H1 (cell line): ENCODE results near the gene TTC3. TPM values are rescaled to one million over a fixed set of nuclear protein-coding genes. Genes with fewer than 3 reads are reported as not detected.

ENCODE experiments used
- CTCF ChIA-PET: fragments of 300-600 bp; sonication (Branson Sonifier 250); formaldehyde crosslinking; loops from one replicate; lab custom pipeline; 2021; ENCODE audit not compliant: partially characterized antibody; lab: Charles Lee
- POLR2A ChIA-PET: fragments of 300-600 bp; sonication (Branson Sonifier 250); formaldehyde crosslinking; loops from one replicate; lab custom pipeline; 2021; ENCODE audit warnings: inconsistent platforms; ENCODE audit not compliant: partially characterized antibody; lab: Charles Lee
- DNase-seq, 2 experiments: peaks; one replicate each; pipeline versions ENCODE4 v3.0.0 to v3.0.0-alpha.2; 2010 to 2022; ENCODE audit warnings: low spot score in 2 of 2, low read depth in 1 of 2, mixed read lengths in 1 of 2
- FAIRE-seq: peaks from 2 replicates; lab custom pipeline; 2011; peaks lifted over from hg19 to GRCh38; lab: Jason Lieb, UNC
- H2AFZ ChIP-seq: 2 replicates; pipeline ENCODE4 v1.8.1; 2012; ENCODE audit warnings: low read length, inconsistent platforms
- H2AK5ac ChIP-seq: 2 replicates; pipeline ENCODE4 v1.6.1; 2013; ENCODE audit warnings: low read depth, low read length
- H2BK120ac ChIP-seq: replicated peaks from 2 replicates; pipeline ENCODE3; 2013; ENCODE audit warnings: low read depth, low read length, inconsistent platforms
- H2BK12ac ChIP-seq: 2 replicates; pipeline ENCODE4 v1.6.1; 2013; ENCODE audit warnings: low read depth, low read length
- H2BK15ac ChIP-seq: 2 replicates; pipeline ENCODE4 v1.6.1; 2013; ENCODE audit warnings: low read length
- H2BK20ac ChIP-seq: 2 replicates; pipeline ENCODE4 v1.6.1; 2013; ENCODE audit warnings: low read length
- H2BK5ac ChIP-seq: 2 replicates; pipeline ENCODE4 v1.6.1; 2013; ENCODE audit warnings: low read depth, low read length
- H3K14ac ChIP-seq: 2 replicates; pipeline ENCODE4 v1.6.1; 2013; ENCODE audit warnings: inconsistent platforms; ENCODE audit not compliant: insufficient read length
- H3K18ac ChIP-seq: 2 replicates; pipeline ENCODE4 v1.6.1; 2013; ENCODE audit warnings: low read length; ENCODE audit errors: extremely low read depth
- H3K23ac ChIP-seq: 2 replicates; pipeline ENCODE4 v1.6.1; 2013; ENCODE audit warnings: inconsistent platforms; ENCODE audit not compliant: insufficient read length
- H3K23me2 ChIP-seq: 2 replicates; pipeline ENCODE4 v1.6.1; 2013; ENCODE audit warnings: low read depth, low read length
- H3K27ac ChIP-seq: 2 replicates; pipeline ENCODE4 v1.6.1; 2011; ENCODE audit warnings: low read depth, low read length, inconsistent platforms
- H3K27me3 ChIP-seq, 4 experiments: replicated peaks in 1 of 4; 1 replicate in 1 of 4; 2 replicates in 3 of 4; pipeline versions ENCODE4 v1.6.1 to v1.8.1; 2011 to 2013; ENCODE audit warnings: low read length in 3 of 4, mild to moderate bottlenecking in 3 of 4, inconsistent platforms in 2 of 4, mixed read lengths in 2 of 4, moderate library complexity in 1 of 4; ENCODE audit not compliant: control insufficient read depth in 3 of 4, insufficient read depth in 3 of 4; ENCODE audit errors: extremely low read depth in 1 of 4
- H3K36me3 ChIP-seq, 4 experiments: 2 replicates each; pipeline versions ENCODE4 v1.6.1 to v1.8.1; 2011 to 2013; ENCODE audit warnings: mild to moderate bottlenecking in 4 of 4, low read length in 3 of 4, moderate library complexity in 2 of 4, control low read depth in 1 of 4, inconsistent platforms in 1 of 4; ENCODE audit not compliant: insufficient read depth in 4 of 4, control insufficient read depth in 2 of 4
- H3K4ac ChIP-seq: replicated peaks from 2 replicates; pipeline ENCODE3; 2013; ENCODE audit warnings: low read length, low read depth, mixed read lengths, inconsistent platforms; ENCODE audit not compliant: insufficient read length
- H3K4me1 ChIP-seq, 4 experiments: replicated peaks in 1 of 4; 1 replicate in 1 of 4; 2 replicates in 3 of 4; pipeline versions ENCODE4 v1.6.1 to v1.8.1; 2011 to 2013; ENCODE audit warnings: low read length in 3 of 4, inconsistent platforms in 2 of 4, mixed read lengths in 1 of 4; ENCODE audit not compliant: insufficient read depth in 4 of 4, control insufficient read depth in 3 of 4
- H3K4me2 ChIP-seq, 2 experiments: 2 replicates each; pipeline versions ENCODE4 v1.6.1 to v1.8.1; 2011 to 2013; ENCODE audit warnings: low read depth in 2 of 2, low read length in 2 of 2, control low read depth in 1 of 2, inconsistent platforms in 1 of 2, mild to moderate bottlenecking in 1 of 2; ENCODE audit not compliant: insufficient read depth in 1 of 2
- H3K4me3 ChIP-seq, 4 experiments: fragments of 200-600, 300-600 bp in 1 of 4; sonication (generic), shearing (Covaris generic), sonication (Bioruptor Twin) in 1 of 4; 2 replicates each; pipeline versions ENCODE4 v1.5.1 to v1.8.1; 2011 to 2016; ENCODE audit warnings: low read length in 4 of 4, low read depth in 3 of 4, control low read depth in 2 of 4, inconsistent platforms in 2 of 4, mild to moderate bottlenecking in 2 of 4, mixed read lengths in 1 of 4, moderate library complexity in 1 of 4; ENCODE audit not compliant: insufficient read depth in 2 of 4; ENCODE audit errors: extremely low read depth in 1 of 4
- H3K56ac ChIP-seq: replicated peaks from 2 replicates; pipeline ENCODE3; 2013; ENCODE audit warnings: low read depth, mild to moderate bottlenecking, mixed read lengths, low read length, inconsistent platforms; ENCODE audit not compliant: insufficient read length
- H3K79me1 ChIP-seq: 2 replicates; pipeline ENCODE4 v1.6.1; 2013; ENCODE audit warnings: low read depth, low read length, control low read depth
- H3K79me2 ChIP-seq, 2 experiments: 2 replicates each; pipeline versions ENCODE4 v1.6.1 to v1.8.1; 2012 to 2013; ENCODE audit warnings: low read length in 2 of 2, mild to moderate bottlenecking in 2 of 2, inconsistent platforms in 1 of 2; ENCODE audit not compliant: insufficient read depth in 2 of 2, control insufficient read depth in 1 of 2
- H3K9ac ChIP-seq, 4 experiments: replicated peaks in 1 of 4; 1 replicate in 1 of 4; 2 replicates in 3 of 4; pipeline versions ENCODE4 v1.6.1 to v1.8.1; 2011 to 2013; ENCODE audit warnings: low read depth in 3 of 4, low read length in 3 of 4, control low read depth in 2 of 4, mild to moderate bottlenecking in 2 of 4, moderate library complexity in 2 of 4, inconsistent platforms in 1 of 4; ENCODE audit errors: extremely low read depth in 1 of 4
- H3K9me3 ChIP-seq, 2 experiments: 2 replicates each; pipeline versions ENCODE4 v1.6.1 to v1.8.1; 2012 to 2013; ENCODE audit warnings: mild to moderate bottlenecking in 2 of 2, moderate library complexity in 2 of 2, control low read depth in 1 of 2, inconsistent platforms in 1 of 2, low read depth in 1 of 2, low read length in 1 of 2, mixed read lengths in 1 of 2; ENCODE audit not compliant: insufficient read depth in 2 of 2
- H4K20me1 ChIP-seq, 2 experiments: replicated peaks in 1 of 2; 2 replicates each; pipeline versions ENCODE3 to v1.8.1; 2011 to 2013; ENCODE audit warnings: inconsistent platforms in 2 of 2, low read length in 2 of 2, mild to moderate bottlenecking in 1 of 2; ENCODE audit not compliant: insufficient read depth in 2 of 2, control insufficient read depth in 1 of 2
- H4K5ac ChIP-seq: 2 replicates; pipeline ENCODE4 v1.6.1; 2013; ENCODE audit warnings: low read length, low read depth, mixed read lengths, inconsistent platforms; ENCODE audit not compliant: insufficient read length
- H4K8ac ChIP-seq: 2 replicates; pipeline ENCODE4 v1.8.0; 2013; ENCODE audit warnings: mild to moderate bottlenecking, moderate library complexity, low read length, inconsistent platforms; ENCODE audit not compliant: insufficient read depth; ENCODE audit errors: extremely low read depth
- H4K91ac ChIP-seq: replicated peaks from 2 replicates; pipeline ENCODE3; 2013; ENCODE audit warnings: low read length, mixed read lengths, inconsistent platforms; ENCODE audit not compliant: insufficient read length
- ASH2L ChIP-seq: fragments of 200-600, 300-600 bp; sonication (generic); IDR thresholded peaks from one replicate; pipeline ENCODE4 v1.7.1; 2017; ENCODE audit warnings: low read length
- BCL11A ChIP-seq, 2 experiments: IDR thresholded peaks; one replicate each; pipeline ENCODE4 v1.6.1; 2011; ENCODE audit warnings: low read depth in 2 of 2, low read length in 2 of 2, mild to moderate bottlenecking in 2 of 2
- FOSL1 ChIP-seq: IDR thresholded peaks from 2 replicates; pipeline ENCODE4 v1.6.1; 2011; ENCODE audit warnings: mild to moderate bottlenecking, low read depth, low read length, moderate library complexity; ENCODE audit not compliant: insufficient read depth
- RBBP5 ChIP-seq: IDR thresholded peaks from 2 replicates; pipeline ENCODE4 v1.7.1; 2012; ENCODE audit warnings: low read depth, mild to moderate bottlenecking, inconsistent platforms, low read length, moderate library complexity, borderline replicate concordance
- RFX5 ChIP-seq: IDR thresholded peaks from 2 replicates; pipeline ENCODE4 v1.6.1; 2011; ENCODE audit warnings: low read depth, low read length, improper control_type of control experiment, borderline replicate concordance
- RNF2 ChIP-seq: fragments of 200-900, 300-1000 bp; sonication (generic); IDR thresholded peaks from 2 replicates; pipeline ENCODE4 v1.7.1; 2016; ENCODE audit warnings: borderline replicate concordance, low read depth, mild to moderate bottlenecking, antibody characterized with exemption, low read length; ENCODE audit not compliant: poor library complexity, severe bottlenecking; ENCODE audit errors: missing control alignments
- TAF1 ChIP-seq: IDR thresholded peaks from 2 replicates; pipeline ENCODE4 v1.6.1; 2011; ENCODE audit warnings: mild to moderate bottlenecking, low read depth, low read length
- WGBS, 2 experiments: shearing (Covaris generic) in 1 of 2; methylation state at CpG; one replicate each; pipeline versions ENCODE4 v1.1.6 to v1.1.7; 2013 to 2015; ENCODE audit warnings: low lambda C conversion rate in 2 of 2, mixed read lengths in 2 of 2, inconsistent platforms in 1 of 2, low coverage in 1 of 2, missing lambda C conversion rate in 1 of 2; ENCODE audit not compliant: insufficient replicate concordance in 2 of 2, insufficient coverage in 1 of 2, insufficient read length in 1 of 2; ENCODE audit errors: extremely low coverage in 1 of 2, missing lambda C conversion rate in 1 of 2; 5-methylcytosine and 5-hydroxymethylcytosine counted together
- polyA plus RNA-seq, 7 experiments: library from polyadenylated mRNA; depleted of rRNA in 3 of 7; stranded (reverse) in 5 of 7; unstranded in 2 of 7; fragments of >200 nt in 5 of 7; fragments of 200-250 nt in 2 of 7; gene quantifications; 1 replicate in 5 of 7; 2 replicates in 1 of 7; 4 replicates in 1 of 7; pipeline versions ENCODE4 v1.2.1 to v1.2.3, GENCODE V29; 2011 to 2013; ENCODE audit warnings: missing spikeins in 2 of 7, mixed read lengths in 2 of 7
- total RNA-seq: library from RNA; stranded (reverse); fragmentation: NEBNext Ultra II Directional; extraction: Animal tissue kit (Norgen Biotek cat#: 25700); gene quantifications from 2 replicates; pipeline ENCODE4 v1.2.1, GENCODE V29; 2021

Gene TTC3
- total and polyA plus RNA-seq, 2 of the 8 experiments (the other 6 are each of a cell fraction or from before 2014, with no cell fraction given) = 11.0 to 36.2 TPM

GRCh38 chr21:37032293-37032692, 40.8 kb upstream of the TTC3 start:
- Histone ChIP-seq H2AK5ac (no peak overlapping the region), H3K9me3 (no peaks in the 10 kb centered on the region), H3K23ac (no peak overlapping the region), H3K4ac (no peak overlapping the region), H3K79me1 (no peaks in the 10 kb centered on the region), H3K23me2 (peaks cover 1% of the 10 kb centered on the region; the same call in 1 of the 2 replicates), H3K36me3 (no peaks in the 10 kb centered on the region), H3K4me2 (no peak overlapping the region), H4K8ac (no peak overlapping the region), H4K5ac (no peak overlapping the region), H3K9ac (no peak overlapping the region), H4K91ac (no peak overlapping the region), H2BK15ac (no peak overlapping the region), H3K79me2 (no peaks in the 10 kb centered on the region), H4K20me1 (no peaks in the 10 kb centered on the region), H3K4me3 (no peak overlapping the region), H3K18ac (no peak overlapping the region), H2AFZ (no peak overlapping the region), H2BK5ac (no peak overlapping the region), H3K14ac (no peak overlapping the region), H2BK12ac (no peak overlapping the region), H2BK20ac (no peak overlapping the region), H3K4me1 (no peaks in the 10 kb centered on the region), H3K27me3 (peaks cover 0 to 2% (median under 1%) of the 10 kb centered on the region in 4 experiments; a peak in 1 of 7 replicates), H3K27ac (no peak overlapping the region), H3K56ac (no peak overlapping the region), H2BK120ac (no peak overlapping the region)
- 90% methylated on average over 5 of the region's 5 CpGs; no CpG with 5 or more reads in 1 of the 2 experiments for WGBS, 2 experiments
- DNase-seq (no peak), FAIRE-seq (no peak)
- ChIA-PET CTCF (interaction anchor here (1.7 kb wide), 1 partner anchor 22 kb away, joined by 4 read pairs; no protein-coding TSS in a partner anchor), POLR2A (no interaction called here)
- TF ChIP-seq RFX5 (no peak), BCL11A (IDR thresholded peaks at IDR 0.05; ENCODE audit: low read depth in 2 of 2, low read length in 2 of 2) (no peak), RNF2 (no peak), ASH2L (no peak), RBBP5 (no peak), FOSL1 (no peak), TAF1 (no peak)
